Mononuclear cell (primary cell): ENCODE results near the gene GKN2. TPM values are rescaled to one million over a fixed set of nuclear protein-coding genes. Genes with fewer than 3 reads are reported as not detected.

ENCODE experiments used
- H3K27me3 ChIP-seq: 2 replicates; pipeline ENCODE4 v1.6.0; 2011; ENCODE audit warnings: low read length, control low read depth; ENCODE audit not compliant: insufficient read depth
- H3K4me1 ChIP-seq: 2 replicates; pipeline ENCODE4 v1.5.1; 2011; ENCODE audit warnings: mild to moderate bottlenecking, low read length, control low read depth; ENCODE audit not compliant: insufficient read depth
- H3K4me3 ChIP-seq: 2 replicates; pipeline ENCODE4 v1.5.1; 2011; ENCODE audit warnings: mild to moderate bottlenecking, low read length, moderate library complexity
- H3K9me3 ChIP-seq: 2 replicates; pipeline ENCODE4 v1.5.1; 2011; ENCODE audit warnings: low read depth, mild to moderate bottlenecking, control low read depth, low read length
- total RNA-seq: library from RNA; depleted of rRNA; stranded (reverse); fragments of >200 nt; gene quantifications from one replicate; pipeline ENCODE4 v1.2.3, GENCODE V29; 2012

Gene GKN2
- total RNA-seq, 1 donor = not detected

- no peaks in the 10 kb centered on the region for H3K9me3 ChIP-seq
Measured at GRCh38 chr2:68940369-68940768, 12.3 kb downstream of the GKN2 start.

GRCh38 chr2:68939962-68940361 is 12.7 kb downstream of the GKN2 start:
- Histone ChIP-seq H3K9me3 (no peaks in the 10 kb centered on the region), H3K4me3 (no peak overlapping the region), H3K27me3 (peaks cover 15% of the 10 kb centered on the region)

More at GRCh38 chr2:68940369-68940768, 12.3 kb downstream of the GKN2 start:
- no peak overlapping the region for H3K4me3 ChIP-seq
- peaks cover 15% of the 10 kb centered on the region for H3K27me3 ChIP-seq
- peaks cover 4% of the 10 kb centered on the region for H3K4me1 ChIP-seq

GRCh38 chr2:68938938-68939337 is 13.8 kb downstream of the GKN2 start:
- H3K4me3 ChIP-seq = no peak overlapping the region
- peaks cover 4% of the 10 kb centered on the region for H3K4me1 ChIP-seq
- peaks cover 15% of the 10 kb centered on the region for H3K27me3 ChIP-seq
- H3K9me3 ChIP-seq = no peaks in the 10 kb centered on the region

More at GRCh38 chr2:68939962-68940361, 12.7 kb downstream of the GKN2 start:
- peaks cover 4% of the 10 kb centered on the region for H3K4me1 ChIP-seq

GRCh38 chr2:68937346-68938055 is 15.2 kb downstream of the GKN2 start:
- Histone ChIP-seq H3K27me3 (peaks cover 14% of the 10 kb centered on the region), H3K9me3 (no peaks in the 10 kb centered on the region), H3K4me1 (no peaks in the 10 kb centered on the region), H3K4me3 (no peak overlapping the region)

GRCh38 chr2:68936889-68937288 is 15.8 kb downstream of the GKN2 start:
- H3K9me3 ChIP-seq = no peaks in the 10 kb centered on the region
- no peaks in the 10 kb centered on the region for H3K4me1 ChIP-seq
- H3K4me3 ChIP-seq = no peak overlapping the region
- peaks cover 8% of the 10 kb centered on the region for H3K27me3 ChIP-seq

- Histone ChIP-seq H3K4me1 (no peaks in the 10 kb centered on the region), H3K4me3 (no peak overlapping the region), H3K9me3 (no peaks in the 10 kb centered on the region), H3K27me3 (peaks cover 6% of the 10 kb centered on the region)
Measured at GRCh38 chr2:68936427-68936826, 16.3 kb downstream of the GKN2 start.

- Histone ChIP-seq H3K9me3 (no peaks in the 10 kb centered on the region), H3K27me3 (peaks cover 4% of the 10 kb centered on the region), H3K4me3 (no peak overlapping the region), H3K4me1 (no peaks in the 10 kb centered on the region)
Measured at GRCh38 chr2:68935471-68935870, 17.2 kb downstream of the GKN2 start.

- Histone ChIP-seq H3K9me3 (no peaks in the 10 kb centered on the region), H3K27me3 (no peaks in the 10 kb centered on the region), H3K4me1 (no peaks in the 10 kb centered on the region), H3K4me3 (no peak overlapping the region)
Measured at GRCh38 chr2:68934021-68934420, 18.7 kb downstream of the GKN2 start.

- Histone ChIP-seq H3K4me3 (no peak overlapping the region), H3K27me3 (no peaks in the 10 kb centered on the region), H3K4me1 (no peaks in the 10 kb centered on the region)
Measured at GRCh38 chr2:68932402-68932801, 20.3 kb downstream of the GKN2 start.

GRCh38 chr2:68931799-68932198 is 20.9 kb downstream of the GKN2 start:
- Histone ChIP-seq H3K9me3 (no peaks in the 10 kb centered on the region), H3K4me3 (no peak overlapping the region), H3K27me3 (no peaks in the 10 kb centered on the region), H3K4me1 (no peaks in the 10 kb centered on the region)

More at GRCh38 chr2:68932402-68932801, 20.3 kb downstream of the GKN2 start:
- no peaks in the 10 kb centered on the region for H3K9me3 ChIP-seq

- Histone ChIP-seq H3K4me1 (no peaks in the 10 kb centered on the region), H3K27me3 (no peaks in the 10 kb centered on the region), H3K9me3 (no peaks in the 10 kb centered on the region), H3K4me3 (no peak overlapping the region)
Measured at GRCh38 chr2:68931149-68931711, 21.5 kb downstream of the GKN2 start.

GRCh38 chr2:68926796-68927195 is 25.9 kb downstream of the GKN2 start:
- H3K9me3 ChIP-seq = no peaks in the 10 kb centered on the region
- no peaks in the 10 kb centered on the region for H3K4me1 ChIP-seq
- H3K27me3 ChIP-seq = no peaks in the 10 kb centered on the region
- H3K4me3 ChIP-seq = no peak overlapping the region

GRCh38 chr2:68925295-68925896 is 27.3 kb downstream of the GKN2 start:
- Histone ChIP-seq H3K4me1 (no peaks in the 10 kb centered on the region), H3K4me3 (no peak overlapping the region), H3K27me3 (no peaks in the 10 kb centered on the region), H3K9me3 (no peaks in the 10 kb centered on the region)

- H3K9me3 ChIP-seq = no peaks in the 10 kb centered on the region
- no peaks in the 10 kb centered on the region for H3K27me3 ChIP-seq
- no peak overlapping the region for H3K4me3 ChIP-seq
- H3K4me1 ChIP-seq = no peaks in the 10 kb centered on the region
Measured at GRCh38 chr2:68921646-68922045, 31.0 kb downstream of the GKN2 start.

GRCh38 chr2:68920481-68921170 is 32.1 kb downstream of the GKN2 start:
- H3K27me3 ChIP-seq = no peaks in the 10 kb centered on the region

More at GRCh38 chr2:68920481-68921170, 32.1 kb downstream of the GKN2 start:
- no peak overlapping the region for H3K4me3 ChIP-seq
- no peaks in the 10 kb centered on the region for H3K4me1 ChIP-seq
- H3K9me3 ChIP-seq = no peaks in the 10 kb centered on the region
